ENCODE data around the gene PRKCD.

The PRKCD gene

GRCh38 chr3:53222183-53222901, 61.3 kb downstream of the PRKCD start:
- no peaks in the 10 kb centered on the region for H3K27me3 ChIP-seq
- peaks cover 51% of the 10 kb centered on the region for H4K20me1 ChIP-seq
- no peak for TF ChIP-seq Cebpa-rat (IDR thresholded peaks at IDR 0.05)
- peaks cover 12% of the 10 kb centered on the region for H3K4me1 ChIP-seq
- H3K9me3 ChIP-seq: no peaks in the 10 kb centered on the region
- peaks cover 56% of the 10 kb centered on the region for H3K36me3 ChIP-seq
- H3K4me3 ChIP-seq: no peak overlapping the region
- no peak overlapping the region for H3K4me2 ChIP-seq
- no peak overlapping the region for H3K9ac ChIP-seq
- H3K27ac ChIP-seq: 0 out of 2 replicates have a peak overlapping the region, but pooled peaks have one; percentile 6

GRCh38 chr3:53223025-53223424, 62.0 kb downstream of the PRKCD start:
- H3K4me2 ChIP-seq: no peak overlapping the region
- no peaks in the 10 kb centered on the region for H3K9me3 ChIP-seq
- no peak overlapping the region for H3K27ac ChIP-seq
- H3K27me3 ChIP-seq: no peaks in the 10 kb centered on the region
- peaks cover 12% of the 10 kb centered on the region for H3K4me1 ChIP-seq
- peaks cover 57% of the 10 kb centered on the region for H4K20me1 ChIP-seq
- no peak overlapping the region for H3K4me3 ChIP-seq
- H3K36me3 ChIP-seq: peaks cover 62% of the 10 kb centered on the region
- TF ChIP-seq Cebpa-rat (IDR thresholded peaks at IDR 0.05): no peak
- H3K9ac ChIP-seq: no peak overlapping the region

- H3K9ac ChIP-seq: no peak overlapping the region
- H3K36me3 ChIP-seq: peaks cover 68% of the 10 kb centered on the region
- peaks cover 12% of the 10 kb centered on the region for H3K4me1 ChIP-seq
- no peaks in the 10 kb centered on the region for H3K27me3 ChIP-seq
- H3K4me3 ChIP-seq: no peak overlapping the region
- TF ChIP-seq Cebpa-rat (IDR thresholded peaks at IDR 0.05): no peak
- peaks cover 63% of the 10 kb centered on the region for H4K20me1 ChIP-seq
- H3K27ac ChIP-seq: no peak overlapping the region
- H3K4me2 ChIP-seq: no peak overlapping the region
- H3K9me3 ChIP-seq: no peaks in the 10 kb centered on the region
Observed at GRCh38 chr3:53223541-53223966, 62.5 kb downstream of the PRKCD start.

GRCh38 chr3:53224026-53224425, 63.0 kb downstream of the PRKCD start:
- Histone ChIP-seq H3K27ac (no peak overlapping the region), H3K36me3 (peaks cover 73% of the 10 kb centered on the region), H3K9me3 (no peaks in the 10 kb centered on the region), H3K27me3 (no peaks in the 10 kb centered on the region), H3K4me3 (no peak overlapping the region), H3K4me1 (peaks cover 12% of the 10 kb centered on the region), H3K4me2 (no peak overlapping the region), H3K9ac (no peak overlapping the region), H4K20me1 (peaks cover 67% of the 10 kb centered on the region)
- no peak for TF ChIP-seq Cebpa-rat (IDR thresholded peaks at IDR 0.05)

- Histone ChIP-seq H3K9ac (no peak overlapping the region), H3K36me3 (peaks cover 78% of the 10 kb centered on the region)
Observed at GRCh38 chr3:53224536-53224935, 63.5 kb downstream of the PRKCD start.

GRCh38 chr3:53225181-53225580, 64.2 kb downstream of the PRKCD start:
- H3K4me1 ChIP-seq: peaks cover 12% of the 10 kb centered on the region
- H3K36me3 ChIP-seq: peaks cover 84% of the 10 kb centered on the region
- no peak overlapping the region for H3K27ac ChIP-seq

More at GRCh38 chr3:53224536-53224935, 63.5 kb downstream of the PRKCD start:
- Histone ChIP-seq H4K20me1 (peaks cover 72% of the 10 kb centered on the region), H3K9me3 (no peaks in the 10 kb centered on the region), H3K27ac (no peak overlapping the region), H3K4me2 (0 out of 2 replicates have a peak overlapping the region, but pooled peaks have one; percentile 3), H3K4me3 (no peak overlapping the region), H3K4me1 (peaks cover 12% of the 10 kb centered on the region), H3K27me3 (no peaks in the 10 kb centered on the region)
- TF ChIP-seq Cebpa-rat (IDR thresholded peaks at IDR 0.05): no peak

GRCh38 chr3:53225651-53226050, 64.6 kb downstream of the PRKCD start:
- Histone ChIP-seq H3K27ac (no peak overlapping the region), H3K4me3 (no peak overlapping the region), H4K20me1 (peaks cover 84% of the 10 kb centered on the region), H3K36me3 (peaks cover 89% of the 10 kb centered on the region), H3K27me3 (no peaks in the 10 kb centered on the region), H3K9me3 (no peaks in the 10 kb centered on the region), H3K4me2 (no peak overlapping the region), H3K9ac (no peak overlapping the region), H3K4me1 (peaks cover 12% of the 10 kb centered on the region)
- no peak for TF ChIP-seq Cebpa-rat (IDR thresholded peaks at IDR 0.05)

More at GRCh38 chr3:53225181-53225580, 64.2 kb downstream of the PRKCD start:
- Histone ChIP-seq H3K9ac (no peak overlapping the region), H3K4me2 (0 out of 2 replicates have a peak overlapping the region, but pooled peaks have one; percentile 3), H3K4me3 (no peak overlapping the region), H3K27me3 (no peaks in the 10 kb centered on the region), H3K9me3 (no peaks in the 10 kb centered on the region), H4K20me1 (peaks cover 79% of the 10 kb centered on the region)
- TF ChIP-seq Cebpa-rat (IDR thresholded peaks at IDR 0.05): no peak

GRCh38 chr3:53226142-53226840, 65.3 kb downstream of the PRKCD start:
- H3K36me3 ChIP-seq: peaks cover 95% of the 10 kb centered on the region
- no peak overlapping the region; the same call in 1 of the 2 replicates for H3K9ac ChIP-seq
- no peak for TF ChIP-seq Cebpa-rat (IDR thresholded peaks at IDR 0.05)

GRCh38 chr3:53226841-53227407, 65.9 kb downstream of the PRKCD start:
- Histone ChIP-seq H3K36me3 (peaks cover 100% of the 10 kb centered on the region), H3K27me3 (no peaks in the 10 kb centered on the region), H3K4me3 (no peak overlapping the region), H3K4me1 (peaks cover 12% of the 10 kb centered on the region), H4K20me1 (peaks cover 96% of the 10 kb centered on the region), H3K27ac (no peak overlapping the region), H3K9ac (no peak overlapping the region), H3K4me2 (no peak overlapping the region), H3K9me3 (no peaks in the 10 kb centered on the region)
- TF ChIP-seq Cebpa-rat (IDR thresholded peaks at IDR 0.05): no peak

More at GRCh38 chr3:53226142-53226840, 65.3 kb downstream of the PRKCD start:
- Histone ChIP-seq H3K27me3 (no peaks in the 10 kb centered on the region), H3K27ac (no peak overlapping the region), H4K20me1 (peaks cover 90% of the 10 kb centered on the region), H3K4me2 (no peak overlapping the region), H3K4me1 (peaks cover 12% of the 10 kb centered on the region), H3K9me3 (no peaks in the 10 kb centered on the region), H3K4me3 (no peak overlapping the region)
